IPS-18a (cell line): Measurements from ENCODE around the gene CHPF2.

Experiments
- H3K27ac ChIP-seq: one replicate; pipeline ENCODE4 v1.5.1; 2013; ENCODE audit warnings: low read length
- H3K27me3 ChIP-seq: one replicate; pipeline ENCODE4 v1.6.1; 2013; ENCODE audit warnings: mild to moderate bottlenecking, low read length; ENCODE audit not compliant: control insufficient read depth, insufficient read depth
- H3K36me3 ChIP-seq: one replicate; pipeline ENCODE4 v1.6.1; 2013; ENCODE audit warnings: low read depth, low read length; ENCODE audit not compliant: control insufficient read depth
- H3K4me1 ChIP-seq: one replicate; pipeline ENCODE4 v1.6.1; 2013; ENCODE audit warnings: low read depth, low read length; ENCODE audit not compliant: control insufficient read depth
- H3K4me3 ChIP-seq: one replicate; pipeline ENCODE4 v1.5.1; 2013; ENCODE audit warnings: low read length
- H3K9ac ChIP-seq: one replicate; pipeline ENCODE4 v1.6.1; 2013; ENCODE audit warnings: mild to moderate bottlenecking, low read length, moderate library complexity
- H3K9me3 ChIP-seq: one replicate; pipeline ENCODE4 v1.6.1; 2013; ENCODE audit warnings: low read depth, low read length; ENCODE audit not compliant: control insufficient read depth

CHPF2 gene

GRCh38 chr7:151264615-151265014, 32.3 kb downstream of the CHPF2 start:
- Histone ChIP-seq H3K4me3 (no peak overlapping the region), H3K9me3 (no peaks in the 10 kb centered on the region), H3K27ac (no peak overlapping the region), H3K9ac (no peak overlapping the region), H3K27me3 (no peaks in the 10 kb centered on the region), H3K4me1 (no peaks in the 10 kb centered on the region), H3K36me3 (no peaks in the 10 kb centered on the region)

DNA sequence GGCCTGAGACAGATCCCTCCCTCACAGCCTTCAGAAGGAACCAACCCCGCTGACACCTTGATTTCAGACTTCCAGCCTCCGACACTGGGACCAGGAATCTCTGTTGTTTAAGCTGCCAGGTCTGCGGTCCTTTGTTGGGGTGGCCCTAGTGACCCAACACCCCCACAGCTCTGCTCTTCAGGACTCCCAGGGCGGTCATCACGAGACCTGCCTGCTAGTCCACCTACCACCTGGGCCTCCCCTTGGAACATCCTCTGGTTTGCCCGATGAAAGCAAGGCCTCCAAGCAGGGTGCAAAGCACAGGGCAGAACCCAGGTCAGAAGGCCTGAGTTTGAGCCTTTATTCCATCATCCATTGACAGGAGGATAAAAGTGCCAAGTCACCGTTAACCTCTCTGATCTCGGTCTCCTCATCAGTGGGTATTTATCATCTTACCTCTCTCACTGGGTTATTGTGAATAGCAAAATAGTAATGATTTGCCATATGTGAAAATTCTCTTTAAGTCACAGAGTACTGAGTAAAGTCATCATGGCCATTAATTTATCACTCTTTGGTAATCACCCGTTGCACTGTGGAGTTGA, 33.2 kb downstream of the CHPF2 start:
- Histone ChIP-seq H3K9ac (no peak overlapping the region), H3K27me3 (no peaks in the 10 kb centered on the region), H3K27ac (no peak overlapping the region), H3K36me3 (no peaks in the 10 kb centered on the region), H3K4me1 (no peaks in the 10 kb centered on the region), H3K9me3 (no peaks in the 10 kb centered on the region), H3K4me3 (no peak overlapping the region)

- Histone ChIP-seq H3K27ac (no peak overlapping the region), H3K4me3 (no peak overlapping the region), H3K9me3 (no peaks in the 10 kb centered on the region), H3K27me3 (no peaks in the 10 kb centered on the region), H3K4me1 (no peaks in the 10 kb centered on the region), H3K36me3 (no peaks in the 10 kb centered on the region), H3K9ac (no peak overlapping the region)
Observed at GRCh38 chr7:151269511-151269910, 37.2 kb downstream of the CHPF2 start.

DNA sequence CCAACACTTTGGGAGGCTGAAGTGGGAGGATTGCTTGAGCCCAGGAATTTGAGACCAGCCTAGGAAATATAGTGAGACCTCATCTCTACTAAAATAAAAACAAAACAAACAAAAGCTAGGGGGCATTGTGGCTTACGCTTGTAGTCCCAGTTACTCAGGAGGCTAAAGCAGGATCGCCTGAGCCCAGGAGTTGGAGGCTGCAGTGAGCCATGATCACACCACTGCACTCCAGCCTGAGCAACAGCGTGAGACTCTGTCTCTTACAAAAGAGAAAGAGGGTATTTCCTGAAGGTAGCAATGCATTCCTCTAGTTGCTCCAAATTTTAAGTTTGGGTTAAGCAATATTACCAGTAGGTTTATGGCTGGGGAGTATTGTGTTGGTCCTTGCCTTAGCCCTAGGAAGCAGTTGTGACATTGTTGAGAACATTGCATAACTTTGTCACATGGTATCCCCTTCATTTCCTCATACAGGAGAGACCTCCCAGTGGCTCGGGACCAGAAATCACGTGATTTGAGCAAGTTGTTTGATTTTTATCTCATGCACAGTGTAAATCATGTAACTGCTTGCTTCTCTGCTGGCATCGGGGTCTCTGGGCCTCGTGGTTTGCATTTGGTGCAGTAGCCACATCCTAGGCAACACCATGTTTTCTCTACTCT, 39.5 kb downstream of the CHPF2 start:
- H3K4me1 ChIP-seq = no peaks in the 10 kb centered on the region
- H3K4me3 ChIP-seq = no peak overlapping the region
- no peak overlapping the region for H3K27ac ChIP-seq
- no peaks in the 10 kb centered on the region for H3K9me3 ChIP-seq
- H3K36me3 ChIP-seq = no peaks in the 10 kb centered on the region
- H3K9ac ChIP-seq = no peak overlapping the region
- H3K27me3 ChIP-seq = peaks cover 13% of the 10 kb centered on the region

- Histone ChIP-seq H3K4me3 (no peak overlapping the region), H3K27ac (no peak overlapping the region), H3K4me1 (peaks cover 3% of the 10 kb centered on the region)
Observed at GRCh38 chr7:151272405-151272804, 40.1 kb downstream of the CHPF2 start.

GRCh38 chr7:151272877-151273276, 40.6 kb downstream of the CHPF2 start:
- Histone ChIP-seq H3K9me3 (no peaks in the 10 kb centered on the region), H3K27ac (no peak overlapping the region), H3K4me3 (no peak overlapping the region), H3K9ac (no peak overlapping the region), H3K36me3 (no peaks in the 10 kb centered on the region), H3K27me3 (peaks cover 22% of the 10 kb centered on the region), H3K4me1 (peaks cover 3% of the 10 kb centered on the region)

More at GRCh38 chr7:151272405-151272804, 40.1 kb downstream of the CHPF2 start:
- no peaks in the 10 kb centered on the region for H3K36me3 ChIP-seq
- no peaks in the 10 kb centered on the region for H3K9me3 ChIP-seq
- H3K9ac ChIP-seq = no peak overlapping the region
- H3K27me3 ChIP-seq = peaks cover 17% of the 10 kb centered on the region

DNA sequence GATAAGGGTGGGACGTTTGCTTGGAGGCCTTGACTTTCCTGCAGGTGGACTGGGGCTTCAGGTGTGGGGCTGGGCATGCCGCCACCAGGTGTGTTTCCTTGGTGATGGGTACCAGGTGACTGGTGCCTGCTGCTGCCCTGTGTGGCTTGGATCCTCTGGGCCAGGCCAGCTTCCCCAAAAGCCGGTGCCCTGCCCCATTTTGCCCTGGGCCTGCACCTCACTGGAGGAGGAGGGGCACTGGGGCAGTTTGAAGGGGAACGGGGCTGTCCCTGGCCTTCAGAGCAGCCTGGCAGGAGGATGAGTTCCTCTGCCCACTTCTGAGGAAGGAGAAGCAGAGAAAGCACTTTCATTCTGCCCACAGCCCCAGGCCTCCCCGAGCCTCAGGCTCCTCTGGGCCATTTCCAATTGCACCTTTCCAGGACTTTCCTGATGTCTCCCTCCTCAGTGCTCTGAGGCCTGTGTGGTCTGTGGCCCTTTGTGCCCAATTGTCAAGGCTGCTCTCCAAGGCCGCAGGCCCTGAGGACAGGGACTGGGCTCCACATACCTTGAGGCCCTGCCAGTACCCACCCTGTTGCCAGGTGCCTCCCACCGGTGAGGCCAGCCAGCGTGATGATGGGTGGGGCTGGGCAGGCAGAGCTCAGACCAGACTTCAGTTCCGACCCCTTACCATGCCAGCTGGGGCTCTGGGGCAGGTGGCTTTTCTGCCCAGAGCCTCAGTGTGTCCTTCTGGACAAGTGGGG, 41.5 kb downstream of the CHPF2 start:
- Histone ChIP-seq H3K9ac (no peak overlapping the region), H3K27me3 (peaks cover 22% of the 10 kb centered on the region), H3K27ac (no peak overlapping the region), H3K4me1 (peaks cover 3% of the 10 kb centered on the region), H3K9me3 (no peaks in the 10 kb centered on the region), H3K4me3 (no peak overlapping the region), H3K36me3 (no peaks in the 10 kb centered on the region)

DNA sequence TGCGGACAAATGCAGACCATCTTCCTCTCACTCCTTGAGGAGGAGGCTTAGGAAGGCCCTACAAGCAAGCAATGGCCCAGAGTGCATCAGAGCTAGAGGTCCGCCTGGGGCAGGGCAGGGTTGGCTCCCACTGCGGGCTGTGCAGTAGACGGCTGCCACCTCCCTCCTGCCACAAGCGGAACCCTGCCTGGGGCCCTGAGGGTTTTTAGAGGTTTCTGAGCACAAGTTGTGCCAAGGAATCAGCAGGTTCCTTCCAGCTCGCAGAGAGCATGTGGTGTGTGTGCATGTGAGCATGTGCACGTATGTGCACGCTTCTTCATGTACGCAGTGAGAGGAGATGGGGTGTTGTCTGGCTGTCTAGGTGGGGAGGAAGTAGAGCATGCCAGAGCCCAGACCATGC, 42.1 kb downstream of the CHPF2 start:
- H3K27ac ChIP-seq = no peak overlapping the region
- no peaks in the 10 kb centered on the region for H3K36me3 ChIP-seq
- peaks cover 3% of the 10 kb centered on the region for H3K4me1 ChIP-seq
- H3K27me3 ChIP-seq = peaks cover 24% of the 10 kb centered on the region
- H3K9me3 ChIP-seq = no peaks in the 10 kb centered on the region
- no peak overlapping the region for H3K4me3 ChIP-seq
- H3K9ac ChIP-seq = no peak overlapping the region

GRCh38 chr7:151274936-151275812, 42.9 kb downstream of the CHPF2 start:
- Histone ChIP-seq H3K27me3 (peaks cover 27% of the 10 kb centered on the region), H3K9ac (no peak overlapping the region), H3K4me3 (no peak overlapping the region), H3K4me1 (peaks cover 3% of the 10 kb centered on the region), H3K9me3 (no peaks in the 10 kb centered on the region), H3K36me3 (no peaks in the 10 kb centered on the region), H3K27ac (no peak overlapping the region)

DNA sequence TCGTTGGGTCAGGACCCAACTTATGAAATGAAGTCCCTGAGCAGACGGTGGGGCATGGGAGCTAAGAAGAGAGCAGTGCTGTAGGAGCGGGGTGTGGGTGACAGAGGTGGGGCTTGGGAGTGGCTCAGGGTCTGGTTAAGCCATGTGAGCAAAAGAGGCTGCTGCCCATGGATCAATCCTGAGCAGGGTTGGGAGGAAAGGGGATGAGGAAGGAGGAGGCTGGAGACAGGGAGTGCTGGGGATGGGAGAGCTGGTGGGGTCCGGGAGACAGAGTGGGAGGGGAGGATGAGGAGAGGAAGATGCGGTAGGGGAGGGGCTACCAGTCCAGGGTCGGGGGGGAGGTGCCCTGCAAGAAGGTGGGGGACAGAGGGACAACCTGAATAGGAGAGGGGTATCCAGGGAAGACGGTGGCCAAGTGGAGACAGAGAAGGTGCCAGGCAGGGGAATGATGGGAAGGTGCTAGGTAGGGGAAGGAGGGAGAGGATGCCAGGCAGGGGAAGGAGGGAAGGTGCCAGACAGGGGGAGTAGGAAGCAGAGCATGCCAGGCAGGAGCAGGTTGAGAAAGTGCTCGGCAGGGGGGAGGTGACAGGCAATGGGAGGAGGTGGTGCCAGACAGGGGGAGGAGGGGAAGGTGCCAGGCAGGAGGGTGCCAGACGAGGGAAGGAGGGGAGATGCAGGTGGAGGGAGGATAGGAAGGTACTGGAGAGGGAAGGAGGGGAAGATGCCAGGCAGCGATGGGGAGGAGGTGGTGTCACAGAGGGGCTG, 43.7 kb downstream of the CHPF2 start:
- no peak overlapping the region for H3K9ac ChIP-seq
- no peak overlapping the region for H3K4me3 ChIP-seq
- H3K27me3 ChIP-seq = peaks cover 27% of the 10 kb centered on the region
- H3K36me3 ChIP-seq = no peaks in the 10 kb centered on the region
- H3K27ac ChIP-seq = no peak overlapping the region
- H3K9me3 ChIP-seq = no peaks in the 10 kb centered on the region
- peaks cover 3% of the 10 kb centered on the region for H3K4me1 ChIP-seq
